ENCODE data around the gene GMPR2. TPM values are rescaled to one million over a fixed set of nuclear protein-coding genes. Genes with fewer than 3 reads are reported as not detected.

Gene GMPR2
- total and polyA plus RNA-seq, 2 of the 13 experiments (the other 11 are each of a cell fraction or from before 2014, with no cell fraction given), result 210 to 273 TPM

DNA sequence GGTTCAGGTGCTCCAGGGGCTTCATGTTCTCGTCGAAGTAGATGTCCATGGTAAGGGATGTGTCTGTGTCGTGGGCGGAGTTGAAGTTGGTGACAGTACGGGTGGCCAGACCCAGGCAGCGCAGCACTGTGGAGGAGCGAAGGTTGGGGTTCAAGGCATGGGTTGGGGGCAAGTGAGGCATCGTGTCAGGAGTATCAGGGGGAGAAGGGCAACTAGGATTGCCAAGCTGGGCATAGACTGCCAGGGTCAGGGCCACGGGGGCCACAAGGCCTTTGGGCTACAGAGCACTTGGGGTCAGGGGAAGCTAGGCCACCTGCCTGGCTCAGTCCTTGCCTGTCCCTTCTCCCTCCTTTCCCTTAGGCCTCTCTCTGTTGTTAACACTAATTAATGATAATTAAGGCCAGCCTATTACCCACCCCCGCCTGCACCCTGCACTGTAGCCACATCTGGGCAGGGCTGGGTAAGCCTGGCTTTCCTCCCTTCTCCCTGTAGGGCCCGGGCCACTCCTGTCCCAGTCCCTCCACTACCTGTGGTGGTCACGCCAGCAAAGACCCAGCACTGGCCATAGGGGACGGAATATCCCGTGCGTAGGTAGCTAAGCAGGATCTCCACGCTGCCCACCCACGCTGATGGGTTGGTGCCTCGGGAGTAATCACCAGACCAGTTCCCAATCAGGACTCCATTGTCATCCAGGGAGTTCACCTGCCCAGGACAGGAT, 26.0 kb downstream of the GMPR2 start (continued):
- TF ChIP-seq, protein P1, sequence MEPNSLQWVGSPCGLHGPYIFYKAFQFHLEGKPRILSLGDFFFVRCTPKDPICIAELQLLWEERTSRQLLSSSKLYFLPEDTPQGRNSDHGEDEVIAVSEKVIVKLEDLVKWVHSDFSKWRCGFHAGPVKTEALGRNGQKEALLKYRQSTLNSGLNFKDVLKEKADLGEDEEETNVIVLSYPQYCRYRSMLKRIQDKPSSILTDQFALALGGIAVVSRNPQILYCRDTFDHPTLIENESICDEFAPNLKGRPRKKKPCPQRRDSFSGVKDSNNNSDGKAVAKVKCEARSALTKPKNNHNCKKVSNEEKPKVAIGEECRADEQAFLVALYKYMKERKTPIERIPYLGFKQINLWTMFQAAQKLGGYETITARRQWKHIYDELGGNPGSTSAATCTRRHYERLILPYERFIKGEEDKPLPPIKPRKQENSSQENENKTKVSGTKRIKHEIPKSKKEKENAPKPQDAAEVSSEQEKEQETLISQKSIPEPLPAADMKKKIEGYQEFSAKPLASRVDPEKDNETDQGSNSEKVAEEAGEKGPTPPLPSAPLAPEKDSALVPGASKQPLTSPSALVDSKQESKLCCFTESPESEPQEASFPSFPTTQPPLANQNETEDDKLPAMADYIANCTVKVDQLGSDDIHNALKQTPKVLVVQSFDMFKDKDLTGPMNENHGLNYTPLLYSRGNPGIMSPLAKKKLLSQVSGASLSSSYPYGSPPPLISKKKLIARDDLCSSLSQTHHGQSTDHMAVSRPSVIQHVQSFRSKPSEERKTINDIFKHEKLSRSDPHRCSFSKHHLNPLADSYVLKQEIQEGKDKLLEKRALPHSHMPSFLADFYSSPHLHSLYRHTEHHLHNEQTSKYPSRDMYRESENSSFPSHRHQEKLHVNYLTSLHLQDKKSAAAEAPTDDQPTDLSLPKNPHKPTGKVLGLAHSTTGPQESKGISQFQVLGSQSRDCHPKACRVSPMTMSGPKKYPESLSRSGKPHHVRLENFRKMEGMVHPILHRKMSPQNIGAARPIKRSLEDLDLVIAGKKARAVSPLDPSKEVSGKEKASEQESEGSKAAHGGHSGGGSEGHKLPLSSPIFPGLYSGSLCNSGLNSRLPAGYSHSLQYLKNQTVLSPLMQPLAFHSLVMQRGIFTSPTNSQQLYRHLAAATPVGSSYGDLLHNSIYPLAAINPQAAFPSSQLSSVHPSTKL (CRISPR knock-in tag; IDR thresholded peaks at IDR 0.05), result no peak
- TF ChIP-seq CBX5 (CRISPR knock-in tag; IDR thresholded peaks at IDR 0.05; ENCODE audit: borderline replicate concordance) (no peak), SRF (IDR thresholded peaks at IDR 0.05; ENCODE audit: low read depth, low read length) (no peak), MED13 (CRISPR knock-in tag; IDR thresholded peaks at IDR 0.05) (no peak), ONECUT2 (CRISPR knock-in tag; IDR thresholded peaks at IDR 0.05) (no peak), NFE2L2 (IDR thresholded peaks at IDR 0.05; ENCODE audit: low read length) (no peak)
- TF ChIP-seq, protein P2, sequence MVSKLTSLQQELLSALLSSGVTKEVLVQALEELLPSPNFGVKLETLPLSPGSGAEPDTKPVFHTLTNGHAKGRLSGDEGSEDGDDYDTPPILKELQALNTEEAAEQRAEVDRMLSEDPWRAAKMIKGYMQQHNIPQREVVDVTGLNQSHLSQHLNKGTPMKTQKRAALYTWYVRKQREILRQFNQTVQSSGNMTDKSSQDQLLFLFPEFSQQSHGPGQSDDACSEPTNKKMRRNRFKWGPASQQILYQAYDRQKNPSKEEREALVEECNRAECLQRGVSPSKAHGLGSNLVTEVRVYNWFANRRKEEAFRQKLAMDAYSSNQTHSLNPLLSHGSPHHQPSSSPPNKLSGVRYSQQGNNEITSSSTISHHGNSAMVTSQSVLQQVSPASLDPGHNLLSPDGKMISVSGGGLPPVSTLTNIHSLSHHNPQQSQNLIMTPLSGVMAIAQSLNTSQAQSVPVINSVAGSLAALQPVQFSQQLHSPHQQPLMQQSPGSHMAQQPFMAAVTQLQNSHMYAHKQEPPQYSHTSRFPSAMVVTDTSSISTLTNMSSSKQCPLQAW (CRISPR knock-in tag; IDR thresholded peaks at IDR 0.05), result no peak
- TF ChIP-seq, protein P3, sequence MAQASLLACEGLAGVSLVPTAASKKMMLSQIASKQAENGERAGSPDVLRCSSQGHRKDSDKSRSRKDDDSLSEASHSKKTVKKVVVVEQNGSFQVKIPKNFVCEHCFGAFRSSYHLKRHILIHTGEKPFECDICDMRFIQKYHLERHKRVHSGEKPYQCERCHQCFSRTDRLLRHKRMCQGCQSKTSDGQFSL (CRISPR knock-in tag; IDR thresholded peaks at IDR 0.05), result no peak
